IMR-90 (cell line): Measurements from ENCODE around the gene TREH. TPM values are rescaled to one million over a fixed set of nuclear protein-coding genes. Genes with fewer than 3 reads are reported as not detected.
"Not testable (repeated sequence)": the region's sequence is repeated elsewhere in the genome, so short reads cannot be mapped to it uniquely, and the experiment has no call there.

Source experiments
- ATAC-seq: fragments of 200-7000 bp; cut with Tn5 transposase; 2 replicates; pipeline ENCODE4 v1.9.1; 2020; ENCODE audit warnings: low read depth, mild to moderate bottlenecking, moderate library complexity
- BruUV-seq: library from RNA; stranded (reverse); fragments of 400-500 nt; replicated peaks from 2 replicates; lab custom pipeline; 2021; lab: Mats Ljungman, UMichigan
- CTCF ChIA-PET: fragments of 300-600 bp; formaldehyde crosslinking; extraction: SDS; loops from one replicate; lab custom pipeline; 2021; ENCODE audit warnings: antibody characterized with exemption; lab: Yijun Ruan, JAX
- POLR2A ChIA-PET: fragments of 300-600 bp; sonication (Branson Sonifier 250); formaldehyde crosslinking; loops from one replicate; lab custom pipeline; 2022; ENCODE audit warnings: antibody characterized with exemption; ENCODE audit not compliant: unreplicated experiment; lab: Charles Lee
- DNase-seq: peaks from one replicate; pipeline ENCODE4 v3.0.0; 2013
- H2AFZ ChIP-seq: replicated peaks from 2 replicates; pipeline ENCODE3; 2013; ENCODE audit warnings: low read length, mild to moderate bottlenecking; ENCODE audit not compliant: poor library complexity
- H2AK5ac ChIP-seq: 2 replicates; pipeline ENCODE4 v1.6.1; 2013; ENCODE audit warnings: low read depth, low read length, inconsistent platforms
- H2AK9ac ChIP-seq: replicated peaks from 2 replicates; pipeline ENCODE3; 2013; ENCODE audit warnings: mild to moderate bottlenecking, low read depth, low read length, moderate library complexity; ENCODE audit not compliant: poor library complexity
- H2BK120ac ChIP-seq: 2 replicates; pipeline ENCODE4 v1.6.1; 2013; ENCODE audit warnings: low read depth, low read length, inconsistent platforms
- H2BK15ac ChIP-seq: 3 replicates; pipeline ENCODE4 v1.6.1; 2013; ENCODE audit warnings: low read depth, low read length, inconsistent platforms
- H2BK20ac ChIP-seq: 2 replicates; pipeline ENCODE4 v1.6.1; 2013; ENCODE audit warnings: low read depth, mild to moderate bottlenecking, inconsistent platforms, low read length, moderate library complexity
- H2BK5ac ChIP-seq: 2 replicates; pipeline ENCODE4 v1.6.1; 2013; ENCODE audit warnings: mild to moderate bottlenecking, low read depth, low read length, inconsistent platforms; ENCODE audit not compliant: poor library complexity, severe bottlenecking
- H3K14ac ChIP-seq: replicated peaks from 2 replicates; pipeline ENCODE4 v1.6.1; 2013; ENCODE audit warnings: low read depth, low read length, inconsistent platforms
- H3K18ac ChIP-seq: 2 replicates; pipeline ENCODE4 v1.6.1; 2013; ENCODE audit warnings: low read depth, low read length, control low read depth
- H3K23ac ChIP-seq: 2 replicates; pipeline ENCODE4 v1.6.1; 2013; ENCODE audit warnings: low read depth, low read length, inconsistent platforms
- H3K27ac ChIP-seq: 2 replicates; pipeline ENCODE4 v1.5.1; 2013; ENCODE audit warnings: mild to moderate bottlenecking, control low read depth, low read length; ENCODE audit not compliant: insufficient read depth
- H3K27me3 ChIP-seq: 2 replicates; pipeline ENCODE4 v1.6.1; 2013; ENCODE audit warnings: low read length; ENCODE audit not compliant: control insufficient read depth, insufficient read depth
- H3K36me3 ChIP-seq: 2 replicates; pipeline ENCODE4 v1.6.1; 2013; ENCODE audit warnings: low read length, mixed read lengths; ENCODE audit not compliant: control insufficient read depth, insufficient read depth
- H3K4ac ChIP-seq: 2 replicates; pipeline ENCODE4 v1.6.1; 2013; ENCODE audit warnings: low read depth, low read length, inconsistent platforms
- H3K4me1 ChIP-seq: 2 replicates; pipeline ENCODE4 v1.6.1; 2013; ENCODE audit warnings: low read length, mixed read lengths; ENCODE audit not compliant: control insufficient read depth, insufficient read depth
- H3K4me2 ChIP-seq: 2 replicates; pipeline ENCODE4 v1.6.1; 2013; ENCODE audit warnings: low read depth, mild to moderate bottlenecking, control low read depth, low read length, moderate library complexity
- H3K4me3 ChIP-seq: 2 replicates; pipeline ENCODE4 v1.5.1; 2013; ENCODE audit warnings: low read depth, mild to moderate bottlenecking, control low read depth, low read length, moderate library complexity; ENCODE audit not compliant: insufficient read depth
- H3K56ac ChIP-seq: 2 replicates; pipeline ENCODE4 v1.6.1; 2013; ENCODE audit warnings: low read length, inconsistent platforms; ENCODE audit not compliant: insufficient read depth; ENCODE audit errors: extremely low read depth
- H3K79me1 ChIP-seq, 2 experiments: 2 replicates each; pipeline ENCODE4 v1.6.1; 2013; ENCODE audit warnings: low read length in 2 of 2, inconsistent platforms in 1 of 2, low read depth in 1 of 2
- H3K9ac ChIP-seq: 2 replicates; pipeline ENCODE4 v1.6.1; 2013; ENCODE audit warnings: low read depth, low read length, control low read depth
- H3K9me1 ChIP-seq: 2 replicates; pipeline ENCODE4 v1.6.1; 2013; ENCODE audit warnings: low read length, inconsistent platforms; ENCODE audit not compliant: insufficient read depth
- H3K9me3 ChIP-seq: 2 replicates; pipeline ENCODE4 v1.6.1; 2013; ENCODE audit warnings: low read length; ENCODE audit not compliant: control insufficient read depth, insufficient read depth
- H4K20me1 ChIP-seq: 2 replicates; pipeline ENCODE4 v1.6.1; 2013; ENCODE audit warnings: low read length, inconsistent platforms; ENCODE audit not compliant: insufficient read depth
- H4K5ac ChIP-seq: 2 replicates; pipeline ENCODE4 v1.6.1; 2013; ENCODE audit warnings: mild to moderate bottlenecking, low read depth, low read length, control low read depth
- H4K8ac ChIP-seq, 2 experiments: 2 replicates each; pipeline ENCODE4 v1.6.1; 2013; ENCODE audit warnings: low read depth in 2 of 2, low read length in 2 of 2, control low read depth in 1 of 2, inconsistent platforms in 1 of 2
- H4K91ac ChIP-seq: 2 replicates; pipeline ENCODE4 v1.6.1; 2013; ENCODE audit warnings: low read depth, low read length, inconsistent platforms; ENCODE audit not compliant: insufficient read depth
- WGBS, 2 experiments: methylation state at CpG; one replicate each; pipeline versions ENCODE4 v1.1.5 to v1.1.7; 2013; ENCODE audit warnings: missing lambda C conversion rate in 2 of 2; ENCODE audit not compliant: insufficient read length in 1 of 2; ENCODE audit errors: extremely low coverage in 2 of 2; 5-methylcytosine and 5-hydroxymethylcytosine counted together
- dilution Hi-C: fragments of 300-500 bp; cut with HindIII; formaldehyde crosslinking; loops from one replicate; pipeline ENCODE4 v1.14.3; 2018; ENCODE audit warnings: low sequenced_read_pairs; ENCODE audit not compliant: unreplicated experiment
- in situ Hi-C: fragments of 300-500 bp; cut with MboI; formaldehyde crosslinking; loops from 3 replicates; pipeline ENCODE4 v1.14.3; 2019; ENCODE audit warnings: low sequenced_read_pairs, inconsistent platforms, mixed read lengths
- intact Hi-C: fragments of 100-400 bp; cut with micrococcal nuclease; formaldehyde crosslinking; loops from 2 replicates; pipeline ENCODE4 v1.10.0; 2022
- polyA plus RNA-seq, 3 experiments: library from polyadenylated mRNA; depleted of rRNA; stranded (reverse); fragments of >200 nt; gene quantifications; 2 replicates each; pipeline ENCODE4 v1.2.3, GENCODE V29; 2012; ENCODE audit warnings: low replicate concordance in 1 of 3
- total RNA-seq: library from RNA; depleted of rRNA; stranded (reverse); fragments of >200 nt; gene quantifications from 2 replicates; pipeline ENCODE4 v1.2.3, GENCODE V29; 2012

The TREH gene
- total and polyA plus RNA-seq, 2 of the 4 experiments (the other 2 are of a cell fraction), result not detected

- CTCF ChIA-PET, H2AK9ac ChIP-seq, H4K20me1 ChIP-seq, H3K27ac ChIP-seq, H3K56ac ChIP-seq, H2BK20ac ChIP-seq, H4K91ac ChIP-seq, H4K8ac ChIP-seq, H2AK5ac ChIP-seq, H3K36me3 ChIP-seq, H3K14ac ChIP-seq, H4K5ac ChIP-seq, dilution Hi-C loops, H3K9me1 ChIP-seq, H2BK120ac ChIP-seq, H3K18ac ChIP-seq, DNase-seq, in situ Hi-C loops, H3K4me3 ChIP-seq, ATAC-seq, H3K4ac ChIP-seq, H3K79me1 ChIP-seq, H2AFZ ChIP-seq, intact Hi-C loops, H2BK5ac ChIP-seq, H3K23ac ChIP-seq, H3K4me1 ChIP-seq, H2BK15ac ChIP-seq, BruUV-seq, H3K9ac ChIP-seq, POLR2A ChIA-PET, H3K4me2 ChIP-seq, H3K9me3 ChIP-seq: not testable (repeated sequence)
- WGBS, 2 experiments, result 100% methylated on average over 1 of the region's 6 CpGs; no CpG with 5 or more reads in 1 of the 2 experiments
- H3K27me3 ChIP-seq, result peaks cover 15% of the 10 kb centered on the region
Observed at GRCh38 chr11:118682939-118683338, 3.5 kb upstream of the TREH start.
